OCI-LY1 (cell line): ENCODE results near the gene MACROD1.
"Not testable (repeated sequence)": the region's sequence is repeated elsewhere in the genome, so short reads cannot be mapped to it uniquely, and the experiment has no call there.

Experiments used
- CTCF ChIP-seq: fragments of 200-600 bp; sonication (generic), shearing (Covaris generic); IDR thresholded peaks from 2 replicates; pipeline ENCODE4 v1.5.1; 2017; ENCODE audit warnings: mild to moderate bottlenecking, antibody characterized with exemption, low read length, moderate library complexity, mixed read lengths
- EZH2 ChIP-seq: fragments of 200-600 bp; sonication (generic), shearing (Covaris generic); IDR thresholded peaks from 2 replicates; pipeline ENCODE4 v1.8.0; 2017; ENCODE audit warnings: borderline replicate concordance, mixed run types, mild to moderate bottlenecking, antibody characterized with exemption, low read length, moderate library complexity, mixed read lengths

GRCh38 chr11:64162769-64163168, 3.1 kb downstream of the MACROD1 start:
- TF ChIP-seq EZH2, CTCF: not testable (repeated sequence)
